GM19099 (cell line): ENCODE data around the gene PDE7B.

Source experiments
- POLR2A ChIP-seq: IDR thresholded peaks from 3 replicates; pipeline ENCODE4 v1.6.1; 2011; ENCODE audit warnings: low read depth; ENCODE audit not compliant: insufficient read length; ENCODE audit errors: extremely low read depth

Gene PDE7B

DNA sequence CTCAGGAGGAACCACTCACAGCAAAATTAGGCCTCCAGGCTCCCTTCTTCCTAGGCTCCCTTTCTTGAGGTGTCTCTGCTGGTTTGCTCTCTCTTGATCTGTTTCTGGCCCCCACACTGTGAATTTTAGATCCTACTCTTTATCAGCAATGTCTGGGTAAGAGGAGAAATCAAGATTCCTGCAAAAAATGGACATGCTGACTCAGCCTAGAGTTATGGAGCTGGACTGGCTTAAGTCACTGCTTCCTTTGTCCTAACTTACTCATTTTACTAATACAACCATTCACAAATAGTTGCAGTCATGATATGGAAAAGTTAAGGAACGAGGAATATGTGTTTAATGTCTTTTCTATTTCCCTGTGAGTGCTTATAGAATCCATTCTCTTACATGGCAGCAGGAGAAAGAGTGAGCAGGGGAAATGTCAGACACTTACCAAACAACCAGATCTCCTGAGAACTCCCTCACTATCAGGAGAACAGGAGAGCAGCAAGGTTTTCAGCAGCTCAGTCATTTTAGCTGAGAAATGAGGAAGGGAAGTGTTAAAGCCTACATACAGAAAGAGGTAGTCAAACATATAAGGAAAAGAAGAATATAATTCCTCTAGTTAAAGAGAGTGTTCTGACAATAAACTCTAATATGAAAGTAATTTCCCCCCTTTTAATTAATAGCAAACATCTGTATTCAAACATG lies 160.8 kb downstream of the PDE7B start:
- no peak for TF ChIP-seq POLR2A

DNA sequence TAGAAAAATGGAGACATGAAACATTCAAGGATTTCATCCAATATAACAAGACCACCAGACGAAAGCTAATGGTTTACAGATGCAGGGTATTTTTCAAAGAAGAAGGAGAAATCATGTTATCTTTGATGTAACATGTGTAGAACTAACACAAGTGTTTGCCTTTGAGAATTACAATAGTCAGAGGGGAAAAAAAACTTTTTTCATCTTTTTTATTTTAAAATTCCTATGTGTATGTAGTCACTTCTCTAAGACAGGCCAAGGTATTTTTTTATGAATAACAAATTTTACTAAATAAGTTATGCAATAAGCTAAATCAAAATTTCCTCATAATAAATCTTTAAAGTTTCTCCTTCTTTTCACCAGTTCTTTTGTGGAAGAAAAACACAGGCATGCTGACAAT lies 161.4 kb downstream of the PDE7B start:
- TF ChIP-seq POLR2A, result no peak

DNA sequence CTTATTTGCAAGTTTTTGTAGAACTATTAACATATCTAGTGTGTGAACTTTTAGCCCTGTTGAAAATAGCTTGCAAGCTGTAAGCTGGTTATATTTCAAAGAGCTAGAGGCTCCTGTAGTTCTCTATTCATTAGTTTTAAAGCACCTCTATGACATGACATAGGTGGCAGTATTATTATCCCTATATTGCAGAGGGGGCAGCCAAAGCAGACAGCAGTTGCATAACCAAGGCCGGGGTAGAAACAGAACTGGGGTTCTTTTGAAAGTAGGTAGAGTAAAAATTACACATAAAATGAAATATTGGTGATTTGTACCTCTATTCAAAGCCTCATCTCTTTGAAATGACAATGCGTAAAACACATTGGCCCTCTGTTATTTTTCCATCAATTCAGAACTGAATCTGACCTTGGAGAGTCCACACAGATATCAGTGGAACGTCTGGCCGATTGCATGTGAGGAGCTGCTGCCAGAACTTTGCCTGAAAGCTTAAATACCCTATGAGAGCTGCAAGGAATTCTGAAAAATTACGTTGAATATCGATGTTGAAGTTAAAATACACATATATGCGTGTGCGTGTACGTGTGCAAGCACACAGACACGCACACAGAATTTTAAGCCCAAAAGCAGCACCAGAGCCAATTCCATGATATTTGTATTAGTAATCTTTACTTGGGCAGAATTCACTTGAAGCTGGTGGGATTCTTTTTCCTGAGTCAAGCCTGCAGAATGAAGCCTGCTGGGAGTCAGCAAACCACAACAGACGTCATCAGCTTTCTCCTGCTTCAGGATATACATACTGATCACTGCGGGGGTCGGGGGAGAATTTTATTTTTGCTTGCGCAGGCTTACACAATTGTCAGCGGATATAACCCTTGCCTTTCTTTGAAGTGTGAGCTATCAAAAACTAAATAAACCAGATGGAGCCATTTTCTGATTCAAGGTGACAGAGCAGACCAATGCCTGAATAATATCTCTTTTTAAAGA lies 163.2 kb downstream of the PDE7B start:
- TF ChIP-seq POLR2A, result no peak

DNA sequence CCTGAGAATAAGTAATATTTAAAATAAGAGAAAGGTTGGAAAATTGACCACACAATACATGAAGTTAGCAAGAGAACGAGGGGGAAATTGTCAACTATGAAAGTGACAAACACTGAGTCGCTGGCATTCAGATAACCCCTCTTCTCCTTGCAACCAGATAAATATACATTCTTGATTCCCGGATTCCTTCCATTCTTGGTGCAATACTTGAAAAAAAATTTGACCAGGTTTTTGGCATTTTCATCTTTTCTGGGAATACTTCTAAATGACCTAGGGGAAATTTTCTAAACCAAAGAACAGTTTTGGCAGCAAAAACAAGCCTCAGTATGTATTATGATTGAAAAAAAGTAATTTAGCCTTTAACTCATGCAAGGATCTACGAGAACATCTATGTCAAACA lies 164.0 kb downstream of the PDE7B start:
- no peak for TF ChIP-seq POLR2A

DNA sequence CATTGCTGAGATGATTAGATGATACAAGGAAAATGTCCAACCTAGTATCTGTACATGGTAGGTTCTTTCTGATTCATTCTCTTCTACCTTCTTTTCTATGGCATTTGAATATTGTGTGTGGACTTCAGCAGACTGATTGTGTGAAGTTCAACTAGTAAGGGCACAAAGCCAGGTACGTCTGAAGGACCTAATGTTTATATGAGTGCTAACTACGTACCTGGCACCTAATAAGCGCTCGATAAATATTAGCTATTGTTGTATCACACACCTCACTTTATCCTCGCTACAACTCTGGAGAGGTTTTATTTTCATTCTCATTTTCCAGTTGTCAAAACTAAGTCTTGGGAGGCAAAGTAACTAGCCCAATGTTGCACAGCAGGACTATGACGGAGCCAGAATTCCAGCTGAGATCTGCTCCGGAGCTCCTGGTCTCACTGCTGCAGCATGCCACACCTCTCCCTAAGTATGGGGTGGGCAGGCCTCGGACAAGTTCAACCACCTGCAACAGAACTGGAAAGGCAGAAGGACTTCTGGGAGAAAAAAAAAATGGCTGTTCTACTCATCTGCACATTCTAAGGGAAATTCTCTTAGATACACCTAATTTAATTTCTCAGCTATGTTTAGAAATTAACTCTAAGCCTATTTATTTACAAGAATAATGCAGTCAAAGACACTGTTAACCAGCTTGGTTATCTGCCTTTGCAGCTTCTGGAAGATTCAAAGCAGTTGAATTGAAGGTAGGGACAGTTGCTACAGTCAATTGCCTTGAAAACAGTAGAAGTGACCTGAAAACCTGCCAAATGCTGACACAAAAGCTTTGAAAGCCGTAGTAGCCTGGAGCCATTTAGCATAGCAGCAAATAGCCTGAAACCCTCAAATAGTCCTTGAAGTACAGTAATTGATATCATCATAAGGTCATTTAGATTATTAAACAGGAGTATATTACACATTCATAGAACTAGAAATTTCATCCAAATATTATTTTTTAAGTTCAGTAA lies 165.0 kb downstream of the PDE7B start:
- no peak for TF ChIP-seq POLR2A

DNA sequence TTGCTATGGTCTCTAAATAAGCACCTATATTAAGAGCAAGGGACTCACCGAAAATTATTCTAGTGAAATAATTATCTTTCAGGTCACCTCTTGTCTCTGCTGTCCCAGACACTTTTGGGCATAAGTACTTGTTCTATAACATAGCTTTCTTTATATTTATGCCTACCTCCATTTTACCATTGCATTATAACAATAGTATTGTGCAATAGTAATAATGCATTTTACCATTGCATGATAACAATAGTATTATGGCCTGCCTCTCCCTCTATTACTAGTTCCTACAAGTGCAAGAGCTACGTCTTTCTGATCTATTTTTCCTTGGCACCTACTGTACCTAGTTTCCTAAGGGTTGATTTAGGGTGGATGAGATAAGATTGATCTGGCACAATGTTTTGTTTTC lies 169.2 kb downstream of the PDE7B start:
- no peak for TF ChIP-seq POLR2A

DNA sequence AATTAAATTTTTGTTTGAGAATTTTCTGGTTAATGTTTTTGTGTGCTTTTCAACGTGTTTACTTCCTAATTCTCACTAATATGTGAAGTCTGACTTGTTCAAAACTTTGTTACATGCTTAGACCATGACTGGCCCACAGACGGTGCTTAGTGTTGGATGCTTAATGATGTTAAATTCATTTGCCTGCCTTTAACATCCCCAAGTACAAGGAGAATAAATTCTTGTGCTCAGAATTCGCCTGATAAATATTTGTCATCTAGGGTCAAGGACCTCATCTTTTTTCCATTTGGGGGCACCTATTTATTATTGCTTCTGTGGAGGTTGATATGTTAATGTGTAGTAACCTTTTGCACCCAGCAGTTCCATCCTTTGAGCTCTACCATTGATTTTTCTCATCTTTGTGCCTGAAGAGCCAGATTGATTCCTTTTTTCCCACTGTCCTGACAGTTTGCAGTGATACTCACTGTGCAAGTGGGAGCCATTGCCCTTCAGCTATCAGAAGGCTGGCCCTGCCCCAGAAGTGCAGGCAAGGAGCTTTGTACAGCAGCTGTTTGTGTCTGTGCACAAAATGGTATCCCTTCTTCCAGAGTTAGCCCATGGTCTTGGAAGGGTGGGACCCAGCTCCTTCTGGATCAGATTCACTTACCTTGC lies 170.8 kb downstream of the PDE7B start:
- no peak for TF ChIP-seq POLR2A

DNA sequence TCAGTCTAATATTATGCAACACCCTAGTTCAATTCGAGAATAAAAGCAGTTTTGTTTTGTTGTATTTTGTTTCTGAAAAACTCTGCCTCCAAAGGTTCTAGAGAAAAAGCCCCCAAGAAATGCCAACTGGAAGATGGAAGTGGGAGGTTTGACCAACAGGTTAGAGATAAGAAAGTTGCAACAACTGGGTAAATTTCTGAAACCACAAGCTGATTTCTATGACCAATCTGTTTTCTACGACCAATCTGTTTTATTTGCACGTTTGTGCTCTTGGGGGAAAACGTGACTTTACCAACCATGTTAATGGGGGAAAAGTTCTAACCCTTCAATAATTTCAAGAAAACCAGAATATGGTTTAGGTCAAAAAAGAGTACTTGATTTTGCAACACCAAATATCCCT lies 173.2 kb downstream of the PDE7B start:
- no peak for TF ChIP-seq POLR2A

DNA sequence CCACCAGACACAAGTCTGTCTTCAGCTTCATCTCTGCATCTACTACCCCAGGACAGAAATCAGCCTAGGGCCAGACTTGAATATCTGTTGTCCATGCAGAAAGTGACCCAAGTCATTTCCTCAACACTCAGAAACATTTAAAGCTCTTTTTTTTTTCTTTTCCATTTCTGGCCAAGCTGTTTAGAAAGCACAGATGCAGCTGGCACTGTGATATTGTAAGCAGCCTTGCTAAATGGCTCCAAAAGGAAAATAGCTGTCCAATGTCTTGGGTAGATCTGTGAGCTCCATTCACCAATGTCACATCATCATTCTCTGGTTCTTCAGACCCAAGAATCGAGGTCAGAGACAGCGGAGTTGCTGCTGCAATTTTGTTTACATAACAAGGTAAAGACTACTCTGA lies 174.2 kb downstream of the PDE7B start:
- no peak for TF ChIP-seq POLR2A

DNA sequence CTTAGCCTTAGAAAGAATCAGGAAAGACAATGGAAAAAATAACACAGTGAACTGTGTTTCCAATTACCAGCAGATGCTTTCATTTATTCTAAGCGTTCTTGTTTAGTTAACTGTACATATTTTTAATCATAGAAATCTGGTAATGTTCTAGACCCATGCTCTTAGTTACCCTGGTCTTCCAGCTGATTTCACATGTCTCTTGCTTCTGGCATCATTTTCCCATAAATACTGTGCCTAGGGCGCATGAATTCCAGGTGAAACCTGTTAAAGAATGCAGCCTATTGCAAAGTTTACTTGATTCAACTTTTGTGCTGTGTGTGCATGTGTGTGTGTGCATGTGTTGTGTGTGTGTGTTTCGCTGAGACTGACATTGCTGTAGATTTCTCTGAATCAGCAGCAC lies 178.6 kb downstream of the PDE7B start:
- TF ChIP-seq POLR2A, result no peak

DNA sequence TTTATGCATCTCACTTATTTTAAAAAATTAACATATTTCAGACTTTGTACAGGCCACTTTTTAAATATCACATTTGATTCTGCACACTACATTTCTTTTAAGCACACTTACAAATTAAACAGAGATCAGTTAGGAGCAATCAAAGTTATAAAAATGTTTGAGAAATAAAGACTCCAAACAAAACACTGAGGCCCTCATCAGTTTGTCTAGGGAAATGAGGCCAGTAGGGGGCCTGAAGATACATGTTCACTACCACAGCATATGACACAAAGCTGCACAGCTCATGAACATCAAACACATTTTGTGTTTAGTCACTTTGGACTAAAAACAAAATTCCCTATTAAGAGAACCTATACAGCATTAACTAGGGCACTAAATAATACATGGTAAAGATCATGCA lies 180.5 kb downstream of the PDE7B start:
- no peak for TF ChIP-seq POLR2A

DNA sequence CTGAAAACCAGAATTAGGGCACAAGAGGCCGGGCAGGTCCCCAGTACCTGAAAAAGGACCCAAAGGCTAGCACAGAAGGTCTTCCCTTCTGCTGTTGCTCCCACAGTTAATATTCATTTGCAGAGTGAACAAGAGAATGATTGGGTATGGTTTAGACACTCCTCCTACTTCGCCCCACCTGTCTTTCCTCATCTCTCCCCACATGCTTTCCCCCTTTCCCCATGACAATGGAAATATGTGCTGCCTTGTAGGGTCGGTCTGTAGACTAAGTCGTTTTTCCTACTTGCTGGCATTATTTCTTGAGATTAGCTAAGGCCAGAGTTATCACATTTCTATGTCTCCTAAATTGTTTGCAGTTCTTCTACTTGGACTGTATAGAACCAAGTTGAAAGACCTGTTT lies 181.9 kb downstream of the PDE7B start:
- no peak for TF ChIP-seq POLR2A

DNA sequence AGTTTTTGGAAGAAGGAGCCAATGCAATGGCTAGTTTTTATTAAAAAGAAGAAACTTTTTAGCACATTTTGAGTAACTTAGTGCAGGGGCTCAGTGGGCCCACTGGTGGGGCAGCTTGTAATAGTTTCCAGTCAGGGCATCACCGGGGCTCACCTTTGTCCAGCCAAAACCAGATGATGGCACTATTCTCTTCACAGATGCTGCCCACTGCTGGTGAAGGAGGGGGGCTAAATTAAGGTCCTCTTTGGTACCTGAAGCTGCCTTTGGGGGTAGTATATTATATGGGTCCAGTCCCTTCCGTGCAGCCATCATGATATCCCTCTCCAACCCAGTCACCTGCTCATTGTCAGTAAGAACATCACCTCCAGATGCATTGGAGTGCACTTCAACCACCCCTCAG lies 182.9 kb downstream of the PDE7B start:
- TF ChIP-seq POLR2A, result no peak

DNA sequence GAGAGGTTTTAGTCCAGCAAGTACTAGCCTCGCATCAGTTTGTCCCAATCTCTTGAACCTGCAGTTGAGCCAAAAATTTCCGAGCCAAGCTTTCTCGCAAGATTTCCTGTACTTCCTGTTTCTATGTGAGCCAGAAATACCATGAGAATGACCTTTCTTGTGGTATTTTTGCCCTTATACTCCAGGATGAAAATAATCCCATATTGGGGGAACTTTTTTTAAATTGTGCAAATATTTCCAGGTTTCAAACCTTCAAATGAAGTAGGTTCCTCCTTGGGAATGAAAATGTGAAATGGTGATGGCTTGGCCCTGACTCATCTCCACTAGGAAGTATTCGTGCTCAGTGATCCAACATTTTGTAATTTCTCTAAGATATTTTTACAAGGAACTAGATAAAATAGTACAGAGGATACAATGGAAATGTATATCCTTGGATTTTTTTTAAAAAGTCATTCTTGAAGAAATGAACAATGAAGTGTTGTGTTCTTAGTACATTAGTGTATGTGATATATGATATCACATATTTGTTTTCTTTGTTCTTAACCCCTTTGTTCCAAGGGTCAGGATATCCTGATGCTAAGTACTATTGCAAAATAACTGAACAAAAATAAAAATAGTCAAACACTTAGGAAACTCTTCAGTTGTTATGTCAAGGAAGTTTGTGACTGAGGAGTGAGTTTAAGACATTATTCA lies 184.0 kb downstream of the PDE7B start:
- no peak for TF ChIP-seq POLR2A
